Measurements from ENCODE around the gene FSD1L.

The FSD1L gene

DNA sequence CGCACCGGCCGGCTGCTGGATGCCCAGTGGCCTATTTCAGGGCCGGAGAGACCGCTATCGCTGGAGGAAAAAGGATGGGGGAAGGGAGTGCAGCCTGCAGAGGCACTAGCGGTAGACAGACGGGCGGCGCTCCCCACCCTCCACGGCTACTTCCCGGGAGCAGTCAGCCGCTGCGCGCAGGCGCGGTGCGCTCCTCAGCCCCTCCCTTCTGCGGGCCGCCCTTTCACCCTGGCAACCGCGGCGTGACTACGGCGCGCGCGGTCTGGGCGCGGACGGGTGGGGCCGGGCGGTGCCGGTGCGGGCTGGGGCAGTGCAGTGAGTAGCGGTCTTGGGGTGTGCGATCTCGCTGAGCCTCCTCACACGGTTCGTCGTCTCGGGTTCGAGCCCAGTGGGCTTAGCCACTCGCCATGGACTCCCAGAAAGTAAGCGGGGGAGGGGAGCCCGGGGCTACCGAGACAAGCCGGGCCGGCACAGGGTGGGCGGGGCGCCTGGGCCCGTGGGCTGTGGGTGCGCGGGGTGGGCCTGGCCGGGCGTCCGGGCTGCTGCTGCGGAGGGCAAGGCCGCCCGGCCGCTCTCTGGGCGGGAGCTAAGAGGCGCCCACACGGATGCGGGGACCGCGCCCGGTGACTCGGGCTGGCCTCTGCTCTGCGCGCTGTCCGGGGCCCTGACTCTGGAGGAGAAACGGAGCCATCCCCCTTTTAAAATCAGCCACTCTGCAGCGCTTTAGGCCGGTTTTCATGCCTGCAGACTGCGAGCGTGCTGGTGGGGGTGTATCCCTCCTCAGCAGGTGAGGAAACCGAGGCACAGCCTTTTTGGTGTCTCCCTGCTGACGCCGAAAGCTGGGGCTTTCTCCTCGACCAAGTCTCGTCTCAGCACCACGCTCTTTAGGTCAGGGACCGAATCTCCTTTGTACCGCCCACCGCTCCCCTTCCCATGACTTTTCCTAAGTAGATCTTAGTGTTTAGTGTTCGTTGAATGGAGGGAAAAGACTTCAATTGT lies at the start of gene FSD1L:
FSD1L (plus strand) TSS at position 221 of the 999 bp plus-strand sequence; CDS start at position 408, 187 bp downstream.
- peak within 1 kb of the TSS; percentile 86 for H3K4me3 ChIP-seq (ENCODE audit: low read length)
- TF ChIP-seq, protein P1, sequence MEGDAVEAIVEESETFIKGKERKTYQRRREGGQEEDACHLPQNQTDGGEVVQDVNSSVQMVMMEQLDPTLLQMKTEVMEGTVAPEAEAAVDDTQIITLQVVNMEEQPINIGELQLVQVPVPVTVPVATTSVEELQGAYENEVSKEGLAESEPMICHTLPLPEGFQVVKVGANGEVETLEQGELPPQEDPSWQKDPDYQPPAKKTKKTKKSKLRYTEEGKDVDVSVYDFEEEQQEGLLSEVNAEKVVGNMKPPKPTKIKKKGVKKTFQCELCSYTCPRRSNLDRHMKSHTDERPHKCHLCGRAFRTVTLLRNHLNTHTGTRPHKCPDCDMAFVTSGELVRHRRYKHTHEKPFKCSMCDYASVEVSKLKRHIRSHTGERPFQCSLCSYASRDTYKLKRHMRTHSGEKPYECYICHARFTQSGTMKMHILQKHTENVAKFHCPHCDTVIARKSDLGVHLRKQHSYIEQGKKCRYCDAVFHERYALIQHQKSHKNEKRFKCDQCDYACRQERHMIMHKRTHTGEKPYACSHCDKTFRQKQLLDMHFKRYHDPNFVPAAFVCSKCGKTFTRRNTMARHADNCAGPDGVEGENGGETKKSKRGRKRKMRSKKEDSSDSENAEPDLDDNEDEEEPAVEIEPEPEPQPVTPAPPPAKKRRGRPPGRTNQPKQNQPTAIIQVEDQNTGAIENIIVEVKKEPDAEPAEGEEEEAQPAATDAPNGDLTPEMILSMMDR (conservative IDR thresholded peaks at IDR 0.05; ENCODE audit: low read depth, low read length) = peak; percentile 56
- peak; percentile 82 for DNase-seq (ENCODE audit: low read depth)

GRCh38 chr9:105399117-105399516 lies 48.7 kb upstream of the FSD1L start:
- TF ChIP-seq, protein P1 (conservative IDR thresholded peaks at IDR 0.05; ENCODE audit: low read depth, low read length) = no peak
- no peak for DNase-seq (ENCODE audit: low read depth)
- H3K4me3 ChIP-seq (ENCODE audit: low read length) = no peak overlapping the region

GRCh38 chr9:105401651-105402050 lies 46.2 kb upstream of the FSD1L start:
- TF ChIP-seq, protein P1 (conservative IDR thresholded peaks at IDR 0.05; ENCODE audit: low read depth, low read length) = peak; percentile 34
- no peak overlapping the region for H3K4me3 ChIP-seq (ENCODE audit: low read length)
- no peak for DNase-seq (ENCODE audit: low read depth)

DNA sequence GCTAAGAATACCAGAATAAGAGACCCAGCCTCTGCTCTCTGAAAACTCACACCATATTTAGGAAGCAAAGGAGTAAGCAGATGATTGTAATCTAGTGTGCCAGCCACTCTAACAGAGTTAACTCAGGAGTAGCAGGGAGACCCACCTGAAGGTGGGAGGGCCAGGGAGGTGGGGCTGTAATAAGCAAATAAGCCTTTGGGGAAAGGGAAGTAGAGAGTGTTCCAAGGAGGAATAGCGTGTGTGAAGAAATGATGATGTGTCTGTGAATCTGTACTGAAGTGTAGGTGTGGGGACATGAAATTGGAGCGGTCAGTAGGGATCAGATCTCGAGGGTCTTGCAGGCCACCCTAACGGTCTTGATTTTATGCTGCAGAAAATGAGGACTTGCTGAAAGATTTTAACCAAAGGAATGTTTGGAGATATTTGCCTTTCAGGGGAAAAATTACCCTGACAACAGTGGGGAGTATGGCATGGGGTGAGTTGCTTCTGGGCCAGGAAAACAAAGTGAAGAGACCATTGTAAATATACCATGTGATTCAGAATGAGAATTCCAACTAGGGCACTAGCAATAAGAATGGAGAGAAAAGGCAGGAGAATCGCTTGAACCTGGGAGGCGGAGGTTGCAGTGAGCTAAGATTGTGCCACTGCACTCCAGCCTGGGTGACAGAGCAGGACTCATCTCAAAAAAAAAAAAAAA lies 44.1 kb upstream of the FSD1L start:
- TF ChIP-seq, protein P1 (conservative IDR thresholded peaks at IDR 0.05; ENCODE audit: low read depth, low read length) = no peak
- H3K4me3 ChIP-seq (ENCODE audit: low read length) = no peak overlapping the region
- no peak for DNase-seq (ENCODE audit: low read depth)

DNA sequence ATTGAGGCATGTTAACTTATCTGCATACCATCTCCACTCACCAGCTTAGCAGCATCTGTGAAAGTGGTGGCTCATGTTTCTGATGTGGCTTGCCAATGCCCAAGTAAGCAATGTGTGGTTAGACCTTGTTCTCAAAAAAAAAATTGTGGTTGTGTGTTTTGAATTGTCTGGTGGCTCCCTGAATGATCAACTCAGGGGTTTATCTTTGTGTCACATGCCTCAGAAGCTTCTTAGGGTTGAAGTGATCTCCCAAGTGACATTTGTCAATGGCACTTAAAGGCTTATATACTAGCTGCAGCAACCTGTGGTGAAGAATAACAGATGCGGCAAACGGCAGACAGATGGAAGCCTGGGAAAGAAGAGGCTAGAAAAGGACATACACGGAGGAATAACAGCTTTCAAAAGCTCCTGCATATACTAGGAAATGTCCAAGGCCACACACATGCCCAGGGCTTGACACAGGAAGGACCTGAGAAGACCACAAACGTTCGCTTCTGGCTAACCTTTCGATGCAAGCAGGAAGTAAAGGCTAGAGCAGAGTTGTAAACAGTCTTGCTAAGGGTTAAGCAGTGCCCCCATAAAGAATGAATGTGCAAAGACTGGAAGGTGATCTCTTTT lies 42.2 kb upstream of the FSD1L start:
- DNase-seq (ENCODE audit: low read depth) = no peak
- no peak overlapping the region for H3K4me3 ChIP-seq (ENCODE audit: low read length)
- TF ChIP-seq, protein P1 (conservative IDR thresholded peaks at IDR 0.05; ENCODE audit: low read depth, low read length) = no peak

DNA sequence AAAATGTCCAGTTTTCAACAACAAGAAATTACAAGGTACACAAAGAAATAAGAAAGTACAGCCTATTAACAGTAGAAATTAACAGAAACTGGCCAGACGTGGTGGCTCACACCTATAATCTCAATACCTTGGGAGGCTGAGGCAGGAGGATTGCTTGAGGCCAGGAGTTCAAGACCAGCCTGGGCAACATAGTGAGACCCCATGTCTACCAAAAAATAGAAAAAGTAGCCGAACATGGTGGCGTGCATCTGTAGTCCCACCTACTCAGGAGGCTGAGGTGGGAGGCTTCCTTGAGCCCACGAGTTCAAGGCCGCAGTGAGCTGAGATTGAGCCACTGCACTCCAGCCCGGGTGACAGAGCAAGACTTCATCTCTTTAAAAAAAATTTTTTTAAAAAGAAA lies 41.5 kb upstream of the FSD1L start:
- TF ChIP-seq, protein P1 (conservative IDR thresholded peaks at IDR 0.05; ENCODE audit: low read depth, low read length) = no peak
- no peak overlapping the region for H3K4me3 ChIP-seq (ENCODE audit: low read length)
- DNase-seq (ENCODE audit: low read depth) = no peak
